Astrocyte (in vitro differentiated cells and primary cell): ENCODE results near the gene AQP5. TPM values are rescaled to one million over a fixed set of nuclear protein-coding genes. Genes with fewer than 3 reads are reported as not detected.

Experiments
- DNase-seq: peaks from one replicate; pipeline ENCODE4 v3.0.0-alpha.2; 2010; ENCODE audit warnings: low read depth
- FAIRE-seq: peaks from 2 replicates; lab custom pipeline; 2011; peaks lifted over from hg19 to GRCh38; lab: Jason Lieb, UNC
- H2AFZ ChIP-seq: 2 replicates; pipeline ENCODE4 v1.6.0; 2012; ENCODE audit warnings: low read depth, low read length, inconsistent platforms
- H3K27ac ChIP-seq: 2 replicates; pipeline ENCODE4 v1.5.1; 2011; ENCODE audit warnings: low read depth, low read length, inconsistent platforms
- H3K27me3 ChIP-seq: 2 replicates; pipeline ENCODE4 v1.6.0; 2011; ENCODE audit warnings: low read length, inconsistent platforms; ENCODE audit not compliant: insufficient read depth
- H3K36me3 ChIP-seq: 2 replicates; pipeline ENCODE4 v1.5.1; 2011; ENCODE audit warnings: low read length, inconsistent platforms; ENCODE audit not compliant: insufficient read depth
- H3K4me1 ChIP-seq: 2 replicates; pipeline ENCODE4 v1.5.1; 2011; ENCODE audit warnings: low read length, inconsistent platforms; ENCODE audit not compliant: insufficient read depth
- H3K4me2 ChIP-seq: 2 replicates; pipeline ENCODE4 v1.6.0; 2012; ENCODE audit warnings: low read length, inconsistent platforms
- H3K4me3 ChIP-seq: 2 replicates; pipeline ENCODE4 v1.5.1; 2011; ENCODE audit warnings: low read depth, mild to moderate bottlenecking, low read length, inconsistent platforms; ENCODE audit not compliant: insufficient read depth
- H3K79me2 ChIP-seq: 2 replicates; pipeline ENCODE4 v1.6.0; 2012; ENCODE audit warnings: mild to moderate bottlenecking, low read length, inconsistent platforms; ENCODE audit not compliant: insufficient read depth
- H3K9ac ChIP-seq: 2 replicates; pipeline ENCODE4 v1.6.0; 2012; ENCODE audit warnings: mild to moderate bottlenecking, low read length, inconsistent platforms
- H3K9me3 ChIP-seq: 2 replicates; pipeline ENCODE4 v1.5.1; 2012; ENCODE audit warnings: low read depth, mild to moderate bottlenecking, low read length, inconsistent platforms; ENCODE audit not compliant: insufficient read depth
- H4K20me1 ChIP-seq: 2 replicates; pipeline ENCODE4 v1.6.0; 2012; ENCODE audit warnings: low read length, inconsistent platforms; ENCODE audit not compliant: insufficient read depth
- H3K27ac Mint-ChIP-seq: one replicate; pipeline ENCODE4 v1.8.0; 2021; ENCODE audit warnings: mild to moderate bottlenecking, mixed read lengths; ENCODE audit not compliant: unreplicated experiment
- H3K27me3 Mint-ChIP-seq: one replicate; pipeline ENCODE4 v1.8.0; 2021; ENCODE audit warnings: low read depth, mixed read lengths; ENCODE audit not compliant: unreplicated experiment
- H3K36me3 Mint-ChIP-seq: one replicate; pipeline ENCODE4 v1.8.0; 2021; ENCODE audit warnings: low read depth, mixed read lengths; ENCODE audit not compliant: unreplicated experiment
- H3K4me1 Mint-ChIP-seq: one replicate; pipeline ENCODE4 v1.8.0; 2021; ENCODE audit warnings: low read depth, mixed read lengths; ENCODE audit not compliant: unreplicated experiment
- H3K4me3 Mint-ChIP-seq: one replicate; pipeline ENCODE4 v1.8.0; 2021; ENCODE audit warnings: mild to moderate bottlenecking, moderate library complexity, mixed read lengths; ENCODE audit not compliant: unreplicated experiment
- H3K9me3 Mint-ChIP-seq: one replicate; pipeline ENCODE4 v1.8.0; 2021; ENCODE audit warnings: mild to moderate bottlenecking, mixed read lengths; ENCODE audit not compliant: unreplicated experiment
- EZH2 ChIP-seq: IDR thresholded peaks from 2 replicates; pipeline ENCODE4 v1.6.1; 2012; ENCODE audit warnings: mild to moderate bottlenecking, low read length, inconsistent platforms; ENCODE audit not compliant: insufficient read depth
- total RNA-seq: library from RNA; stranded (reverse); gene quantifications from 2 replicates; pipeline ENCODE4 v1.2.1, GENCODE V29; 2021
- TF ChIP-seq, protein P1 (sequence below): IDR thresholded peaks from 2 replicates; pipeline ENCODE4 v1.5.1; 2011; ENCODE audit warnings: low read depth, mild to moderate bottlenecking, inconsistent platforms, low read length, moderate library complexity; ENCODE audit not compliant: insufficient read depth

Gene AQP5
- total RNA-seq, 1 donor from 2014 or later = not detected

DNA sequence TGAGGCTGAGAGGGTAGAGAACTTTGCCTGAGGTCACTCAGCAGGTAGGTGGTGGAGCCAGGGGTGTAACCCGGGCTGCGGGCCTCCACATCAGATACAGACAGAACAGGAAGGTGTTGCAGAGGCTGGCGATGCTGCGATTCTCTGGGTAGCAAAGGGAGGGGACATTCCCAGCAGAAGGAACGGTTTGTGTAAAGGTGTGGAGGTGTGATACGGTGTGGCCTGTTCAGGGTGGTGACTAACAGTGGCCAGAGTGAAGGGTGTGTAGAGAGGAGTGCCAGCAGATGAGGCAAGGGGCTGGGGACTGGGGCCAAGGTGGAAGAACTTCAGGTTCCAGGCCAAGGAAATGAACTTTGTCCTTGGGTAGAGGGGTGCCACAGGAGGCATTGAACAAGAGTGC lies 39.7 kb upstream of the AQP5 start:
- no peaks in the 10 kb centered on the region for H3K9me3 ChIP-seq
- H3K4me1 Mint-ChIP-seq = peaks cover 16% of the 10 kb centered on the region
- peaks cover 2% of the 10 kb centered on the region for H3K36me3 Mint-ChIP-seq
- TF ChIP-seq EZH2 = no peak
- TF ChIP-seq, protein P1, sequence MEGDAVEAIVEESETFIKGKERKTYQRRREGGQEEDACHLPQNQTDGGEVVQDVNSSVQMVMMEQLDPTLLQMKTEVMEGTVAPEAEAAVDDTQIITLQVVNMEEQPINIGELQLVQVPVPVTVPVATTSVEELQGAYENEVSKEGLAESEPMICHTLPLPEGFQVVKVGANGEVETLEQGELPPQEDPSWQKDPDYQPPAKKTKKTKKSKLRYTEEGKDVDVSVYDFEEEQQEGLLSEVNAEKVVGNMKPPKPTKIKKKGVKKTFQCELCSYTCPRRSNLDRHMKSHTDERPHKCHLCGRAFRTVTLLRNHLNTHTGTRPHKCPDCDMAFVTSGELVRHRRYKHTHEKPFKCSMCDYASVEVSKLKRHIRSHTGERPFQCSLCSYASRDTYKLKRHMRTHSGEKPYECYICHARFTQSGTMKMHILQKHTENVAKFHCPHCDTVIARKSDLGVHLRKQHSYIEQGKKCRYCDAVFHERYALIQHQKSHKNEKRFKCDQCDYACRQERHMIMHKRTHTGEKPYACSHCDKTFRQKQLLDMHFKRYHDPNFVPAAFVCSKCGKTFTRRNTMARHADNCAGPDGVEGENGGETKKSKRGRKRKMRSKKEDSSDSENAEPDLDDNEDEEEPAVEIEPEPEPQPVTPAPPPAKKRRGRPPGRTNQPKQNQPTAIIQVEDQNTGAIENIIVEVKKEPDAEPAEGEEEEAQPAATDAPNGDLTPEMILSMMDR = no peak
- H3K27ac ChIP-seq = no peak overlapping the region
- no peak overlapping the region for H3K4me2 ChIP-seq
- no peak for DNase-seq
- no peak overlapping the region for H2AFZ ChIP-seq
- H3K79me2 ChIP-seq = no peaks in the 10 kb centered on the region
- H3K4me1 ChIP-seq = peaks cover 5% of the 10 kb centered on the region
- H3K4me3 ChIP-seq = no peak overlapping the region
- peaks cover 31% of the 10 kb centered on the region for H3K27me3 Mint-ChIP-seq
- no peaks in the 10 kb centered on the region for H3K9me3 Mint-ChIP-seq
- H3K9ac ChIP-seq = no peak overlapping the region
- FAIRE-seq = no peak
- H3K4me3 Mint-ChIP-seq = no peak overlapping the region
- H3K27me3 ChIP-seq = no peaks in the 10 kb centered on the region
- H3K27ac Mint-ChIP-seq = no peak overlapping the region
- no peaks in the 10 kb centered on the region for H4K20me1 ChIP-seq
- H3K36me3 ChIP-seq = no peaks in the 10 kb centered on the region

DNA sequence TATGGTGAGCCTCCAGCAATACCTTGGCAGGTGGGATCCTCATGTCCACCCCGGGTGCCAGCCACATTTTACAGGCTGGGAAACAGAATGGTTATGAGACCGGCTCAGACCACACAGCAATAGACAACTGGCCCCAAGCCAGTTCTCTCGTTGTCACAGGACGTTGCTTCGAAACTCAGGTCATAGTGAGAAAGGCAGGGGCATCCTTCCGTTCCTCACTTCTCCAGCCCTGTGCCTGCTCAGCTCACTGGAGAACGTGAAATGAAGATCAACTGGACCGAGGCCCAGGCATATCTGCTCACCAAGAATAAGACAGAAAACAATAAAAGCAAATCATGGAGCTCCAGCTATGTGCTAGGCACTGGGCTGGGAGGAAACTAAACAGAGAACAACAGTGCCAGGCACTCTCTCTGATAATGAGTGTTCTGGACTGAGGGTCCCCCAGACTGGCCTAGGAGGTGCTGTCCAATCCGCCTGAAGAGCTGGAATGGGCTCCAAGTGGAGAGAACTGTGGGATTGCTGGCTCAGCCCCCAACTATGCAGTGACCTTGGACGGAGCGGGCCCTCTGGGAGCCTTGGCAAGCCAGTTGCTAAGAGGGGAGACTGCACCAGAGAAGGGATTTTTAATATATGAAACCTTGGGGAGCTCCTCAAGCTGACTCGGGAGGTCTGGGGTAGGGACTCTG lies 39.2 kb upstream of the AQP5 start:
- Histone ChIP-seq H3K36me3 (no peaks in the 10 kb centered on the region), H3K4me3 (no peak overlapping the region), H3K9ac (no peak overlapping the region), H3K4me2 (no peak overlapping the region), H3K9me3 (no peaks in the 10 kb centered on the region), H2AFZ (no peak overlapping the region), H3K4me1 (peaks cover 5% of the 10 kb centered on the region), H3K27ac (no peak overlapping the region), H4K20me1 (no peaks in the 10 kb centered on the region), H3K27me3 (no peaks in the 10 kb centered on the region), H3K79me2 (no peaks in the 10 kb centered on the region)
- no peak for FAIRE-seq
- Mint-ChIP-seq H3K4me3 (no peak overlapping the region), H3K27ac (no peak overlapping the region), H3K27me3 (peaks cover 28% of the 10 kb centered on the region), H3K36me3 (peaks cover 2% of the 10 kb centered on the region), H3K9me3 (no peaks in the 10 kb centered on the region), H3K4me1 (peaks cover 16% of the 10 kb centered on the region)
- TF ChIP-seq, protein P1 = no peak
- TF ChIP-seq EZH2 = no peak
- no peak for DNase-seq

DNA sequence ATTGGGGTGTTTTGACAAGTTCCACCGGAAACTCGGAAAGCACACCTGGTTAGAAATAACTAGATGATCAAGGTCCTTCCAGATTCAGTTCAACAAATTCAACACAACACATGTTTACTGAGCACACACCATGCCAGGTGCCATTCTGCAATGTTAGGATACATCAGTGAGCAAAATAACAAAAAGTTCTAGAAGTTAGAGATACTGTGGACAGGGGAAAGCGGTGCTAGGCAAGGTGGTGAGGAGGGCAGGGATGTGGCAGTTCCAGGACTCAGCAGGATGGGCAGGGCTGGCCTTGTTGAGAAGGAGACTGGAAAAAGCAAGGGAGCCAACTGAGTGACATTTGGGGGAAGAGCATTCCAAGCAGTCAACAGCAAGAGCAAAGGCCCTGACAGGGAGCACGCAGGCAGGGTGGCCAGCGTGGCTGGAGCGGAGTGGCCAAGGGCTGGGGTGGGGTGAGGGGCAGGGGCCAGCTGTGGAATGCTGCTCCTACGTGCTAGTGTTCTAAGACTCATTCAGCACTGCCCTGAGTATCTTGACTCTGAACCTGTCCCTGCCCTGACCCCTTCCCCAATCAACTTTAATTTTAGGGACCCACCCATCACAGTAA lies 38.5 kb upstream of the AQP5 start:
- Mint-ChIP-seq H3K36me3 (peaks cover 2% of the 10 kb centered on the region), H3K4me3 (no peak overlapping the region), H3K27me3 (peaks cover 31% of the 10 kb centered on the region), H3K27ac (no peak overlapping the region), H3K4me1 (peaks cover 16% of the 10 kb centered on the region), H3K9me3 (no peaks in the 10 kb centered on the region)
- Histone ChIP-seq H3K4me3 (no peak overlapping the region), H3K4me2 (no peak overlapping the region), H3K27me3 (no peaks in the 10 kb centered on the region), H3K36me3 (no peaks in the 10 kb centered on the region), H3K9me3 (no peaks in the 10 kb centered on the region), H3K4me1 (peaks cover 5% of the 10 kb centered on the region), H3K9ac (no peak overlapping the region), H3K27ac (no peak overlapping the region), H4K20me1 (no peaks in the 10 kb centered on the region), H3K79me2 (no peaks in the 10 kb centered on the region), H2AFZ (no peak overlapping the region)
- no peak for DNase-seq
- FAIRE-seq = no peak
- TF ChIP-seq, protein P1 = no peak
- TF ChIP-seq EZH2 = no peak
